Pulmonary artery endothelial cell (primary cell): ENCODE data around the gene PLAGL1. TPM values are rescaled to one million over a fixed set of nuclear protein-coding genes. Genes with fewer than 3 reads are reported as not detected.
"Not testable (repeated sequence)": the region's sequence is repeated elsewhere in the genome, so short reads cannot be mapped to it uniquely, and the experiment has no call there.

Source experiments
- DNase-seq: peaks from one replicate; pipeline ENCODE4 v3.0.0-alpha.2; 2011; ENCODE audit warnings: low read depth, low spot score
- total RNA-seq: library from RNA; depleted of rRNA; stranded (reverse); fragments of >200 nt; gene quantifications from 2 replicates; pipeline ENCODE4 v1.2.3, GENCODE V29; 2014

The PLAGL1 gene
- total RNA-seq, 1 donor from 2014 or later, result 8.8 TPM

- DNase-seq, result not testable (repeated sequence)
These were observed 1.6 kb upstream of the PLAGL1 start for GRCh38 chr6:144009628-144010027.

- DNase-seq, result no peak
These were observed 787 bp upstream of the PLAGL1 start for GRCh38 chr6:144008846-144009245.

DNA sequence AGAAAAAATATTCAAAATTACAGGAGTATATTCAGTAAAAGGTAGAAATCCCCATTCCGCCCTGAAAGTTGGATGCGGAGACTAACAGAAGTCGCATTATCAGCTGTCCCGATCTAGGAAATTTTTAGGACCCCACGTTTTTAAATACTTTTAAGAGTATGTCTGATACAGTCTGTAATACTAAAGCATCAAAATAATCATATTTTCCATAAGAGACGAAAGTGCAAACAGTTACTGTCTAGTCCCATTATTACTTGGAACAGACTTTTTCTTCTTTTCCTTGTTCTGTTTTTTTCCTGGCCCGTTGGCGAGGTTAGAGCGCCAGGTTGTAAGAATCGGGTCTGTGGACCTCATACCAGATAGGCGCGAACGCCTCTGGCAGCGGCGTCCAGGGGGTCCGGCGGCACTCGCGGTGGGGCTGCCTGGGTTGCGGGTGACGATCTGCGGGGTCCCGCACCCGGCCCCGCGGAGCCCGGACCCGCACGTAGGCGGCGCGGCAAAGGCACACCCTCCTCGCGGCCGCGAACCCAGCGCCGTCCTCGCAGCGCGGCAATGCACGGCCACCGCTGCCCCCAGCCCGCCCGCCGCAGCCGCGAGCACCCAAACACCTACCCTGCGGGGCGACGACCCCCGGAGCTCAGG is 460 bp downstream of the PLAGL1 start:
- no peak for DNase-seq

DNA sequence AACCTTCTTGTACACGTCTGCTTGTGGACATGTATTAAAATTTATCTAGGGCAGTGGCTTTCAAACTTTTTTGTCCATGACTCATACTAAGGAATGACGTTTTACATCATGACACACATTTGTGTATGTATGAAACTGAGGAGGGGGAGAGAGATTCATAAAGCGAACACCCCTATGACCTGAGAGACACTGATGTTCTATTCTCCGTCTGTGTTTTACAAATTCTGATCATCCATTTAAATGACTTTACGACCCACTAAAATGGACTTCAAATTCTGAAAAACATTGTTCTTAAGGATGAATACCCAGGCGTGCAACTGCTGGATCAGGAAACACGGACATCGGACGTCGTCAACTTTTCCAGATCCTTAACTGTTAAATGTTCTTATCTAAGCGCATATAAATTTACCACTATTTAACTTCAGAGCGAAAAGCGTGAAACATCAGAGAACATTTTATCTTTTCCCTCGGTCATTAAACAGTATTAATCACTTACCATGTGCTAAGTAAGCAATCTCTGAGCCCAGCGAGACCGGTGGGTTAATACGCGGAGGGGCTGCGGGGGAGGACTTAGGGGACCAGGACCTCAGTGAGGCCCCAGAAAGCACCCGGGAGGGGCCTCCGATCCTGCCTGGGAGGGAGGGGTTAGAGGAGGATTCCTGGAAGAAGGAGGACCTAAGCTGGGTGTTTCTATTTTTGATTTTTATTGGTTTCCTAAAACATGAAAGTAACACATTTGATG is 1.2 kb downstream of the PLAGL1 start:
- DNase-seq, result peak; percentile 3

- DNase-seq, result no peak
These were observed 8.7 kb downstream of the PLAGL1 start for GRCh38 chr6:143999406-143999805.

- DNase-seq, result no peak
These were observed 9.4 kb downstream of the PLAGL1 start for GRCh38 chr6:143998686-143999085.

DNA sequence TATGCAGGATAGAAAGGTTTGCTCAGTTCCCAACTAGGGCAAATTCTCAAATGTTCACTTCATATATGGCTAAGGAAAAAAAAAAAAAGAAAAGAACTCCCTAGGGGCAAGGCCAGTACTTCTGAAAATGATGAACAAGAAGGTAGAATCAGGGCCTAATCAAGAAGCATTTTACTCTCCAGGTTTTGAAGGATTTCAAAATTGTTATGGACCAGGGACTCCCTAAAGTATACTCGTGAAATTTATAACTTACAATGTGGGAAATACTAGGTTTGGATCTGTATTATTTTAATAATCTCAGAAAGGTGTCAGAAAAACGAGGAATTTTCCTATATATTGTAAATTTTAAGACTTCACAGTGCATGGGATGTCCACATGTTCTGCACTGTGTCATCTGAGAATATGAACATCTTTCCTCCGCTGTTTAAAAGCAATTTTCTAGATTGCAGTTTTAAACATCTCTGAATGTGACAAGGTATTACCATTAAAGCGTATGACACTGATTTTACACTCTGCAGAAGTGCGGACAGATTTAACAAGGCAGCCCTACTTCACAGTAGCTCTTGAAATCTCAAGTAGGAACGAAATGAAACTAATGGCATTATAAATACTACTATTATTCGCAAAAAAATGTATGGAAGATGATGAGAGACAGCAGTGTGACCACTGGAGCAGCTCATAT is 14.0 kb downstream of the PLAGL1 start:
- no peak for DNase-seq

DNA sequence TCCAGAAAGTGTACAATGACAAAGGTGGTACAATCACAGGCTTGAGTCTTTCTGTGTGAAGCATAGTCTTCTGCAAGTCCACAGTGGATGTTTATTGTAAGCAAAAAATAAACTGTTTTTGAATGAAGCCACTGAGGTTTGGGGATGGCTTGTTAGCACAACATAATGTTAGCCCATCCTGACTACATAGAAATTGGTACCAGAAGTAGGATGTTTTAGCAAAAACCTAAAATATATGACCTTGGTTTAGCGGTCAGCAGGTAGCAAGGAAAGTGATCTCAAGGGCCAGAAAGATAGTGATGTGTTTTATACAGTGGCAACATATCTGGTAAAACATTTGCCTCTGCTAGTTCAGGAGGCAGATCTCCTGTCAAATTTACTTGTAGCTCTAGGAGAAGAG is 15.8 kb downstream of the PLAGL1 start:
- DNase-seq, result no peak

GRCh38 chr6:143986463-143987065 is 21.5 kb downstream of the PLAGL1 start:
- DNase-seq, result no peak

- no peak for DNase-seq
These were observed 23.4 kb downstream of the PLAGL1 start for GRCh38 chr6:143984666-143985065.

- DNase-seq, result no peak
These were observed 25.1 kb downstream of the PLAGL1 start for GRCh38 chr6:143982968-143983367.

DNA sequence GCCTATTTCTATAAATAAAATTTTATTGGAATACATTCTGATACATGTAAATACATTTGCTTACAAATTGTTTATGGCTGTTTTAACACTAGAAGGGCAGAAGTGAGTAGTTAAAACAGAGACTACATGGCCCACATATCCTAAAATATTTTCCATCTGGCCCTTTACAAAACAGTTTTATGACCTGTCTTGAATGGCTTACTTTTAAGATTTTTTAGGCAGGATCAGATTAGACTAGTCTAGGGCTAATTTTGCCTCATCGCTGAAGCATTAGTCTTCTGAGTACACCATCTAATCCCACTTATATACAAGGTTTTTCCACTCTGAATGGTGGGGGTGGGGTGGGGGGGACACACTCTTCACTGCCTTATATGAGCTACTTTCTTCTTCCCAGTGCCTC is 27.1 kb downstream of the PLAGL1 start:
- no peak for DNase-seq

- DNase-seq, result no peak
These were observed 31.2 kb downstream of the PLAGL1 start for GRCh38 chr6:143976806-143977349.

DNA sequence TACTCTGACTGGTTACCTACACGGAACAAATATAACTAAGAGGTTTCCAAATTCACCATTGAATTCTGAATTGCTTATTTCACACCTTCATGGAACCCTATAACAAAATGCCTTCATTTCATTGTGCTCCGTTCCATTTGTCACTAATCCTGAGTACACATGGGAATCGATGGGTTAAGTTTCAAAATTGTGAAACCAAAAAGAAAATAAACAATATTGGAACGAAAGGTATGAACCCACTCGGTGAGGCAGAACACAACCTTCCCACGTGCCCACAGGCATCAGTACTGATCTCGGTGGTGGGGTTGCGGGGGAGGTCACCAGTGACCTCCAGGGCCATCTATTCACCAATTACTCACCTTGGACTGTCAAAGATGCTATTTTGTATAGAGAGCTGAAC is 34.0 kb downstream of the PLAGL1 start:
- DNase-seq, result no peak

DNA sequence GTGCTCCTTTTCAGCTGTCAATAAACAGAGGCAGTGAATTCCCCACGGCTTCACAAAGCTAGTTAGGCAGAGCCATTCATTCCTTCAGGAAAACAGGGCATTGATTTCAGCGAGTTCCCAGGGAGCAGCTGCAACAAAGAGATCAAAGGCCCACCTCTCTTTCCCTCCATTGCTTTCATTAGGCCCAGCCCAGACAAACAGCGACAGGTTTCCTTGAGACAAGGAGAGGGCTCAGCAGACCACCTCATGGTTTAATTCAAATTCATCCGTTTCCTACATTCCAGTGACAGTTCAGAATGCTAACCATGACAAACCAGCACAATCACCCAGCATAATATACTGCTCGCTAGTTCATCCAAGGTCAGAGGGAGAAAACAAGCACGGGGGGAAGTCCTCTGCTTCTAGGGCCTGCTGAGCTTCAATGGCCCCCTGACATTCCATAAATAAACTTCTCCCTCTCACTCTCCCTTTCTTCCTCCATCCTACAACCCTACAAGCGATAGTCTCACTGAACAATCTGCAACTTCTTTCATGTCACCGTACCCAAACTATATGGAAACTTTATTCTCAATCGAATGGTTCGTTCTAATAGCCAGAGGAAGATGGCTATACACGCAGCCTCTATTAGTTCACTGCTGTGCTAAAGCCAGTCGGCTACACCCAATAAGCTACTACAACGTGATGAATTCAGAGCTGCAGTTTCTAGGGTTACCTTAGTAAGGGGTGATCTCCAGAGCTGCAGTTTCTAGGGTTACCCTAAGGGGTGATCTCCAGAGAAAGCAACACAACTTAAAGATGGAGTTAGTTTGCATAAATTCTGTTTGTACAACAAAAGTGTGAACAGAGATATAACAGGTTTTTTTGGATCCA is 34.7 kb downstream of the PLAGL1 start:
- no peak for DNase-seq

GRCh38 chr6:143971482-143972205 is 36.4 kb downstream of the PLAGL1 start:
- no peak for DNase-seq

GRCh38 chr6:143970456-143971218 is 37.4 kb downstream of the PLAGL1 start:
- no peak for DNase-seq

GRCh38 chr6:143969077-143969476 is 39.0 kb downstream of the PLAGL1 start:
- no peak for DNase-seq

DNA sequence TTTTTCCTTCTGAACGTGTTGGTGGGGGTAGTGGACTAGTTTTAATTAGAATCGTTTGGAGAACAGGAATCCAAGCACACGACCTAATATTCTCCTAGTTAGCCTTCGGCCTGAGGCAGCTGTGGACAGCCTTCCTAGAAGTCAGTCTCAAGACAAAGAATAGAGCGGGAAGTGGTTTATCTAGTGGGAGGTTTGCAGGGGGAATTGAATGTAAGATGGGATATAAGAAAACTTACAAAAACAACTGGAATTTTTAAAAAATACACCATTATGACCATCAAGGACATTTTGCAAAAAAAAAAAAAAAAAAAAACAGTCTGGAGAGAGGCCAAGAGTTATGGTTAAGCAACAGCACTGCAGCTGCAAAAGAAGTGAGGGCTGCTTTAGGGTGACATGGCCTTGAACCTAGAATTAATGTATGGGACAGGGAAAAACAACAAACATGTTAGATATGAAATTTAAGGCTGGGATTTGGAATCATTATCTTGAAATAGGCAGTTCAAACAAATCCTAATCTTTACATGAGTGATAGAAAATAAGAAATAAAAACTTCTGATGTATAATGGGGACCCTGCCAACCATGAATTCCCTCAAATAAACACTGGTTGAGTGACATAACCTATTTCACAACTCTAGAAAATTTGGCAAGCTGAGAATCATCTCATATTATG is 40.2 kb downstream of the PLAGL1 start:
- no peak for DNase-seq
